ENCODE results near the gene UQCR10. TPM values are rescaled to one million over a fixed set of nuclear protein-coding genes. Genes with fewer than 3 reads are reported as not detected.
A peak's percentile ranks its signal among the peaks of the same experiment; 100 is the strongest.

Gene UQCR10
- total and polyA plus RNA-seq, 9 of the 15 experiments (the other 6 are each of a cell fraction or from before 2014, with no cell fraction given), result 128 to 903 (median 163) TPM

GRCh38 chr22:29780748-29781676, 13.8 kb downstream of the UQCR10 start (continued):
- peak in 1 of 2 experiments; percentile 86; a peak in 2 of 4 replicates for TF ChIP-seq ZNF318 (IDR thresholded peaks at IDR 0.05; ENCODE audit: borderline replicate concordance in 1 of 2, low read depth in 1 of 2)
- peak; percentile 95 for TF ChIP-seq CBFA2T2 (conservative IDR thresholded peaks at IDR 0.05)
- peak; percentile 98 for TF ChIP-seq ARID1B (IDR thresholded peaks at IDR 0.05)
- TF ChIP-seq TEAD4 (IDR thresholded peaks at IDR 0.05; ENCODE audit: low read length), result peak; percentile 95
- TF ChIP-seq TEAD4 (CRISPR knock-in tag; IDR thresholded peaks at IDR 0.05; ENCODE audit: borderline replicate concordance), result no peak
- peak; percentile 88 for TF ChIP-seq SMAD4 (CRISPR knock-in tag; conservative IDR thresholded peaks at IDR 0.05)
- TF ChIP-seq ZNF699 (CRISPR knock-in tag; IDR thresholded peaks at IDR 0.05; ENCODE audit: insufficient replicate concordance), result no peak
- TF ChIP-seq ZNF263 (CRISPR knock-in tag; IDR thresholded peaks at IDR 0.05; ENCODE audit: borderline replicate concordance), result peak; percentile 49; the same call in 1 of the 2 replicates
- TF ChIP-seq DACH1 (IDR thresholded peaks at IDR 0.05; ENCODE audit: partially characterized antibody), result peak; percentile 57
- no peak for TF ChIP-seq ZNF57 (CRISPR knock-in tag; IDR thresholded peaks at IDR 0.05)
- no peak for TF ChIP-seq STAT6 (CRISPR knock-in tag; IDR thresholded peaks at IDR 0.05)
- peak; percentile 4 for TF ChIP-seq MEIS2 (IDR thresholded peaks at IDR 0.05; ENCODE audit: partially characterized antibody)
- TF ChIP-seq ZFX (CRISPR knock-in tag; IDR thresholded peaks at IDR 0.05), result peak; percentile 81
- TF ChIP-seq FOXM1 (IDR thresholded peaks at IDR 0.05; ENCODE audit: low read depth), result peak; percentile 87
- TF ChIP-seq FOXM1 (CRISPR knock-in tag; IDR thresholded peaks at IDR 0.05; ENCODE audit: low read depth), result no peak
